ENCODE measurements around the gene TAF1L.
A peak's percentile ranks its signal among the peaks of the same experiment; 100 is the strongest.
"Not testable (repeated sequence)": the region's sequence is repeated elsewhere in the genome, so short reads cannot be mapped to it uniquely, and the experiment has no call there.

Gene TAF1L, protein sequence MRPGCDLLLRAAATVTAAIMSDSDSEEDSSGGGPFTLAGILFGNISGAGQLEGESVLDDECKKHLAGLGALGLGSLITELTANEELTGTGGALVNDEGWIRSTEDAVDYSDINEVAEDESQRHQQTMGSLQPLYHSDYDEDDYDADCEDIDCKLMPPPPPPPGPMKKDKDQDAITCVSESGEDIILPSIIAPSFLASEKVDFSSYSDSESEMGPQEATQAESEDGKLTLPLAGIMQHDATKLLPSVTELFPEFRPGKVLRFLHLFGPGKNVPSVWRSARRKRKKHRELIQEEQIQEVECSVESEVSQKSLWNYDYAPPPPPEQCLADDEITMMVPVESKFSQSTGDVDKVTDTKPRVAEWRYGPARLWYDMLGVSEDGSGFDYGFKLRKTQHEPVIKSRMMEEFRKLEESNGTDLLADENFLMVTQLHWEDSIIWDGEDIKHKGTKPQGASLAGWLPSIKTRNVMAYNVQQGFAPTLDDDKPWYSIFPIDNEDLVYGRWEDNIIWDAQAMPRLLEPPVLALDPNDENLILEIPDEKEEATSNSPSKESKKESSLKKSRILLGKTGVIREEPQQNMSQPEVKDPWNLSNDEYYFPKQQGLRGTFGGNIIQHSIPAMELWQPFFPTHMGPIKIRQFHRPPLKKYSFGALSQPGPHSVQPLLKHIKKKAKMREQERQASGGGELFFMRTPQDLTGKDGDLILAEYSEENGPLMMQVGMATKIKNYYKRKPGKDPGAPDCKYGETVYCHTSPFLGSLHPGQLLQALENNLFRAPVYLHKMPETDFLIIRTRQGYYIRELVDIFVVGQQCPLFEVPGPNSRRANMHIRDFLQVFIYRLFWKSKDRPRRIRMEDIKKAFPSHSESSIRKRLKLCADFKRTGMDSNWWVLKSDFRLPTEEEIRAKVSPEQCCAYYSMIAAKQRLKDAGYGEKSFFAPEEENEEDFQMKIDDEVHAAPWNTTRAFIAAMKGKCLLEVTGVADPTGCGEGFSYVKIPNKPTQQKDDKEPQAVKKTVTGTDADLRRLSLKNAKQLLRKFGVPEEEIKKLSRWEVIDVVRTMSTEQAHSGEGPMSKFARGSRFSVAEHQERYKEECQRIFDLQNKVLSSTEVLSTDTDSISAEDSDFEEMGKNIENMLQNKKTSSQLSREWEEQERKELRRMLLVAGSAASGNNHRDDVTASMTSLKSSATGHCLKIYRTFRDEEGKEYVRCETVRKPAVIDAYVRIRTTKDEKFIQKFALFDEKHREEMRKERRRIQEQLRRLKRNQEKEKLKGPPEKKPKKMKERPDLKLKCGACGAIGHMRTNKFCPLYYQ (N-terminal part only)

GRCh38 chr9:32635362-32635761 lies at the start of gene TAF1L:
Gene TAF1L, minus strand, starts transcription at chr9:32635669. Its CDS starts 90 bp downstream, at chr9:32635579.
- DNase-seq: no peak

- no peak for DNase-seq
Observed at GRCh38 chr9:32681751-32682150, 46.3 kb upstream of the TAF1L start.

- DNase-seq: no peak
Observed at GRCh38 chr9:32677931-32678330, 42.5 kb upstream of the TAF1L start.

DNA sequence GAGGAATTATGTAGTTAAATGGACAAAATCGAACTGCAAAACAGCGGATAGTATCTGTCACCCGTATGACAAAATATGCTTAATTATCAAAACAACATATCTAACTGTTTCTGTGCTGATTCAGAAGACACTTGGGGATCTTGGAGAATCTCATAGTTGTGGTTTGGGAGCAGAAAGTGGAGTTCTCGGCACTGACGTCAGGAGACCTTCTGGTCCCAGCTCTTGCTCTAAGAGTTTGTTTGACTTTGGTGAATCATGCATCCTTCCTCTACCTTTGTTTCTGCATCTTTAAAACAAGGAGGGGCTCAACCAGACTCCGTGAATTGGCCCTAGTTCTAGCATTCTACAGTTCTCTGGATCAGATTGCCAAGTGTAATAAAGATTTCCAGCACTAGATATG lies 37.0 kb upstream of the TAF1L start:
- DNase-seq: no peak

DNA sequence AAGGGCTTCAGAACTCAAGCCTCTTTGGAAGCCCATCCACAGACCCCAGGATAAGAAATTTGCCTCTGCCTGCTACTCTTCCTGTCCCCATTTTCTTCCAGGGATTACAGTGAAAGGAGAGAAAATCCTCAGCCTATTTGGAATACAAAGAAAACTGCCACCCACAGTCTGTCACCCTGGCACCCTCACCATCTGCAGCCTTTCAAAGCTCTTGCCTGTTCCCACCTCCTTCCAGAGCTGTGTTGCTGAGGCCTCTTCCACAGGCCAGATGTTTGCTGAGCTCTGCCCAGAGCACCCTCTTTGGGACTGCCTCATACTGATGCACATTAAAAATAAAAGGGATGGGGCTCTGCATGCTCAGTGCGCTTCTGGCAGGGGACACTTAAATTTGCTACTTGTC lies 35.9 kb upstream of the TAF1L start:
- DNase-seq: no peak

- no peak for DNase-seq
Observed at GRCh38 chr9:32665101-32665500, 29.6 kb upstream of the TAF1L start.

GRCh38 chr9:32663741-32664140 lies 28.3 kb upstream of the TAF1L start:
- no peak for DNase-seq

DNA sequence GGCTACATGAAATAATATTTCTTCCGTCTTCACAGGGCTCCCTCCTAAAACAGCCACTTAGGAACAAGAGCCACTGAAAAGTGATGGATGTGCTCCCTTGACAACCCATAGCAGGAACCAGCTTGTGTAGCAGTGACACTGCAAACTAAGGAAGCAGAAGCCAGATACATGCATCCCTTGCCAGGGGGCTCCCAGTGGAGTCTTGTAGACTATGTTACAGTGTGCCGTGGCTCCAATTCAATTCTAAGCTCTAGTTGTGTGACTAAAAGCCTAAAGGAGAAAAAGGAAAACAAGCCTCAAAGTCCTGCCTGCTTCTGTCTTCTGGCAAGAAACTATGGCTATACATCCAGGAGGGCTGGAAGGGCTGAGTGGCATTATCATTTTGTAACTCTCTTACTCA lies 12.2 kb upstream of the TAF1L start:
- no peak for DNase-seq

DNA sequence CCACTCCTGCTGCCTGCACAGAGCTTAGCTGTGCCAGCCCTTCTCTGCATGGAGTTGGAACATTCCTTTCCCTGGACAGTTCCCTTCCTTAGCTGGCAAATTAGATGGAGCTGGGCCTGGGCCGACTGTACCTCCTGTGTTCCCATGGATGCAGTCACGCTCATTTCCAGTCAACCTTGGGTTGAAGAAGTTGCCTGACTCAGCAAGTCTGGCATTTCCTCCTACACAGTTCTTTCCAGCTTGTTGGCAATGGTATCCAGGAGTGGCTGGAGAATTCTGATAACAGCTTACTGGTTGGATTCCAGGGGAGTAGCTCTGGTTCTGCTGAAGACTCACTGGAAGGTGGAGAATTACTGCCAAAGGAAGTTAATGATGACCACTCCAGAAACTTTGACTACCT lies 9.2 kb upstream of the TAF1L start:
- no peak for DNase-seq

GRCh38 chr9:32633151-32633550 lies 2.3 kb downstream of the TAF1L start:
- not testable (repeated sequence) for DNase-seq

DNA sequence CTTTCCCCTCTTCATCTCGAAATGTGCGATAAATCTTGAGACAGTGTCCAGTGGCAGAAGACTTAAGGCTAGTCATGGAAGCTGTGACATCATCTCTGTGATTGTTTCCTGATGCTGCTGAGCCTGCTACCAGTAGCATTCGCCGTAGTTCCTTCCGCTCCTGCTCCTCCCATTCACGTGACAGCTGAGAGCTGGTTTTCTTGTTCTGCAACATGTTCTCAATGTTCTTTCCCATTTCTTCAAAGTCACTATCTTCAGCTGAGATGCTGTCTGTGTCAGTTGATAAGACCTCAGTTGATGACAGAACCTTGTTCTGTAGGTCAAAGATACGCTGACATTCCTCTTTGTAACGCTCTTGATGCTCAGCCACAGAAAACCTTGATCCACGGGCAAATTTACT lies 3.5 kb downstream of the TAF1L start:
- no peak for DNase-seq

DNA sequence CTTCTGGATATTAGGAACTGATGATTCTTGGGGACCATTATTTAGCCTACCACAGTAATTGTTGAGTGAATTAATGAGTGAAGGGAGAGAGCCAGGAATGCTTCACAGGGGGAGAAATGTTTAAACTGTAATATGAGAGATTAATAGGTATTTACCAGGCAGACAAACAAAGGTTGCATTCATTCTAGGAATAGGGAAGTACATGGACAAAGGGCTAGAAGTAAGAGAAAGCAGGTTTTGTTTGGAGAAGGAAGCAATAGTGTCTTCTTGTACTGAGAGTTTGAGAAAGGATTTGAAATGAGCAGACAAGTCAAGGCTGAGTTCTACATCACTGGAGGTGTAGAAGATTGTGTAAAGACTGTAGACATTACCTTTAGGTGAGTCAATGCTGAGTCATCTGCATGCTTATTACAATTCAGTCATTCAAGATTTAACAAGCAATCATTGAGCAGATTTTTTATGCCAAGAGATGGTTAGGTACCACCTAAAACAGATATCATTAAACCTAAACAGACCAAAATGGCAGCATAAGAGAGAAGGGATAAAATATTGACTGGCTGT lies 8.0 kb downstream of the TAF1L start:
- no peak for DNase-seq

DNA sequence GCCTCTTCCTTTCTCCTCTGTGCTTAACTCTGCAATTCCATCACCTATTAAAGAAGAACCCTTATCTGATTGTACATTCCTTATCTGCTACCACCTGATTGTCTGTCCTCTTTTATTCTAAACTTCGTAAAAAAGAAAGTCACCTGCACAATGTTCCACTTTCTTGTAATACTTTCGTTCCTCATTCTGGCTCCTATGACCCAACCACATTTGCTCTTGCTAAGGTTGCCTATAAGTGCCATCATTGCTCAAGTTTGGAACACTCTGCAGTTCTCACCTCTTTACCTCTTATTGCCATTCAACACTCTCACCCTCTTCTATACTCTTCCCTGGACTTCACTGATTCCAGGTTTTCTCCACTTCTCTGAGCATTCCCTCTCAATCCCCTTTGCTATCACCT lies 10.1 kb downstream of the TAF1L start:
- no peak for DNase-seq

DNA sequence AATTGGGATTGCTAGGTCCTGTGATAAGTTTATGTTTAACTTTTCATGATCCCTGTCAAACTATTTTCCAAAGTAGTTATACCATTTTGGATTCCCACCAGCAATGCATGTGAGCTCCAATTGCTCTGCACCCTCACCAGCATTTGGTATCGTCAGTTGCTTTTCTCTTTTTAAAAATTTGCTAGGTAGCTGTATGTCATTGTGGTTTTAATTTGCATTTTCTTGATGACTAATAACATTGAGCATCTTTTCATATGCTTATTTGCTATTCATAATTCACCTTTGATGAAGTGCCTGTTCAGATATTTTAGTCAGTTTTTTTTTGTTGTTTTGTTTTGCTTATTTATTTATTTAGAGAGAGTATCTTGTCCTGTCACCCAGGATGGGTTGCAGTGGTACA lies 12.5 kb downstream of the TAF1L start:
- no peak for DNase-seq

GRCh38 chr9:32618261-32618660 lies 17.2 kb downstream of the TAF1L start:
- DNase-seq: no peak

- no peak for DNase-seq
Observed at GRCh38 chr9:32606811-32607210, 28.7 kb downstream of the TAF1L start.

DNA sequence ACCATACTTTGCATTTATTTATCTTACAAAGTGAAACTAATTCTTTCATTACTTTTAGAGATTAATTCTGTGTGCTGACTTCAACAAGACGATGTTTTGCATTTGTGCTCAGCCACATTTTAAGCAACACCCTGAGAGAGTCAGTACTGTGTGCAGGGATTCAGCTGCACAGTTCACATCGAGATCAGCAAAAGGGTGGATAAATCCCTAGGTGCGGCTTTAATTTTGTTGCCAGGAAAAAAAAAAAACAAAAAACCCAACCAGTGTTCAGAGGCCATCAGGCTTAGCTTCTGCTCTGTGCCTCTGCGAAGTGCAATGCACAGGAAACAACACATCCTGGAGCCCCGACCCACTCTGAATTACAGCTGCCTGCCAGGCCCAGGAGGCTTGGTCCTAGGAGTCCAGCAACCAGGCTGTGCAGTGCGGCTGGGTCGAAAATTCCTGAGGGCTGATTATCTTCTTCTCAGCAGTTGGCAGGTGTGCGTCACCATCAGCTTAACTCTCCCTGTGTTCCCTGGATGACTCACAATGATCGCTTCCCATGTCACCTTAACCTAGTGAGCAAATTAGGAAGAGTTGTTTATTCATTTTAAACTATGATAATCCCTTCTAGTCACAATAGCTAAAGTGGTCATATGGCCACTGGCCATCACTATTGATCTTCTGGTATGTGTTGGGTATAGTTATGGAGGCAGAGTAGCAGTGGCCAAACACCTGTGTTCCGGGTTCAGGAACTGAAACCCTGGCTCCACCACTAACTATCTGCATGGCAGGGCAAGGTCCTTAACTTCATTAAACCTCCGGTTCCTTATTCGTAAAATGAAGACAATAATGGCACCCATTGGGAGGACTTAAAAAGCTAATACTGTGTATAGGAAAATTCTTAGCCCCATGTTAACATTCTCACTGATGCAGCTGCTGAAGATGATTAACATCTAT lies 31.3 kb downstream of the TAF1L start:
- DNase-seq: peak; percentile 75

GRCh38 chr9:32599021-32599420 lies 36.4 kb downstream of the TAF1L start:
- DNase-seq: not testable (repeated sequence)

DNA sequence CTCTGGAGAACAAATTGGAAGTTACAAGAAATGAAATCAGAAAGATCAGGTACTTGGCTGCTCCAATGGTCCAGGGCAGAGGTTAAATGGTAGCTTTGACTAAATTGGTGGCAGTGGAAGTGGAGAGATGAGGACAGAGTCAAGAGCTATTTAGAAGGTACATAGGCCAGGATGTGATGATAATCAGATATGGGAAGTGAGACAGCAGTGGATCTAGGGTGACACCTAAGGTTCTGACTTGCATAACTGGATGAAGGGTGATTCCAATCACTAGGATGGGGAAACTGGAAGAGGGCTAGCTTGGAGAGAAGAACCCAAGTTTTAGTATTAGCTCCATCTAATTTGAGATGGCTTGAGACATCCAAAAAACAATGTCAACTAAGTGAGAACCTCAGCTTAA lies 38.5 kb downstream of the TAF1L start:
- no peak for DNase-seq

GRCh38 chr9:32596096-32596865 lies 39.2 kb downstream of the TAF1L start:
- DNase-seq: no peak

- DNase-seq: no peak
Observed at GRCh38 chr9:32590898-32591297, 44.6 kb downstream of the TAF1L start.

Measured in RPMI8226 (cell line).